HEK293 (cell line): Measurements from ENCODE around the gene ZNF532.

Experiments used
- YY1 ChIP-seq: fragments of 450-650 bp; formaldehyde crosslinking; IDR thresholded peaks from 2 replicates; pipeline ENCODE4 v1.5.1; 2018; ENCODE audit warnings: missing biosample characterization, missing genetic modification characterization
- ZBTB44 ChIP-seq: fragments of 450-650 bp; IDR thresholded peaks from 2 replicates; pipeline ENCODE4 v1.5.1; 2018; ENCODE audit warnings: missing biosample characterization, mild to moderate bottlenecking, missing genetic modification characterization

- TF ChIP-seq YY1 (no peak), ZBTB44 (tag by site-specific recombination) (no peak)
Observed at GRCh38 chr18:59013744-59014143, 149.1 kb downstream of the ZNF532 start.
